Anterior cingulate cortex (tissue), 58 donors: ENCODE data around the gene PPP2R5E.
A peak's percentile ranks its signal among the peaks of the same experiment; 100 is the strongest.
"Not testable (repeated sequence)": the region's sequence is repeated elsewhere in the genome, so short reads cannot be mapped to it uniquely, and the experiment has no call there.

ENCODE experiments used
- DNase-seq, 58 donors: peaks; one replicate each; lab custom pipeline; 2025; lab: John Stamatoyannopoulos, UW

PPP2R5E gene

GRCh38 chr14:63523735-63524426 is 19.3 kb downstream of the PPP2R5E start:
- DNase-seq = no peak

- DNase-seq = not testable (repeated sequence)
Observed at GRCh38 chr14:63522511-63522910, 20.7 kb downstream of the PPP2R5E start.

GRCh38 chr14:63517354-63517753 is 25.8 kb downstream of the PPP2R5E start:
- no peak for DNase-seq

- DNase-seq = no peak
Observed at GRCh38 chr14:63515240-63515639, 27.9 kb downstream of the PPP2R5E start.

GRCh38 chr14:63513756-63514155 is 29.4 kb downstream of the PPP2R5E start:
- DNase-seq = no peak

GRCh38 chr14:63512861-63513260 is 30.3 kb downstream of the PPP2R5E start:
- DNase-seq = no peak

GRCh38 chr14:63510538-63510937 is 32.6 kb downstream of the PPP2R5E start:
- DNase-seq = no peak

- DNase-seq = no peak
Observed at GRCh38 chr14:63508033-63508432, 35.1 kb downstream of the PPP2R5E start.

- DNase-seq = no peak
Observed at GRCh38 chr14:63504648-63505047, 38.5 kb downstream of the PPP2R5E start.

- no peak for DNase-seq
Observed at GRCh38 chr14:63501429-63501828, 41.7 kb downstream of the PPP2R5E start.

GRCh38 chr14:63499701-63500250 is 43.4 kb downstream of the PPP2R5E start:
- no peak for DNase-seq

- DNase-seq = no peak
Observed at GRCh38 chr14:63496837-63497400, 46.3 kb downstream of the PPP2R5E start.

GRCh38 chr14:63493246-63493645 is 49.9 kb downstream of the PPP2R5E start:
- DNase-seq = peak in 2 of 58 donors; percentile 1 to 3

GRCh38 chr14:63492391-63492790 is 50.8 kb downstream of the PPP2R5E start:
- no peak for DNase-seq

- no peak for DNase-seq
Observed at GRCh38 chr14:63487724-63488123, 55.5 kb downstream of the PPP2R5E start.

- DNase-seq = no peak
Observed at GRCh38 chr14:63486738-63487137, 56.4 kb downstream of the PPP2R5E start.

- no peak for DNase-seq
Observed at GRCh38 chr14:63483315-63483714, 59.9 kb downstream of the PPP2R5E start.

GRCh38 chr14:63480599-63480998 is 62.6 kb downstream of the PPP2R5E start:
- DNase-seq = no peak

- no peak for DNase-seq
Observed at GRCh38 chr14:63478437-63478852, 64.7 kb downstream of the PPP2R5E start.

- DNase-seq = no peak
Observed at GRCh38 chr14:63478010-63478409, 65.2 kb downstream of the PPP2R5E start.

- no peak for DNase-seq
Observed at GRCh38 chr14:63477556-63477955, 65.6 kb downstream of the PPP2R5E start.

- no peak for DNase-seq
Observed at GRCh38 chr14:63475761-63476160, 67.4 kb downstream of the PPP2R5E start.
